Glomerular visceral epithelial cell (primary cell): ENCODE results near the gene LGR6.
"Not testable (repeated sequence)": the region's sequence is repeated elsewhere in the genome, so short reads cannot be mapped to it uniquely, and the experiment has no call there.

Source experiments
- DNase-seq: peaks from one replicate; pipeline ENCODE4 v3.0.0-alpha.2; 2016; ENCODE audit errors: extremely low spot score

LGR6 gene, protein sequence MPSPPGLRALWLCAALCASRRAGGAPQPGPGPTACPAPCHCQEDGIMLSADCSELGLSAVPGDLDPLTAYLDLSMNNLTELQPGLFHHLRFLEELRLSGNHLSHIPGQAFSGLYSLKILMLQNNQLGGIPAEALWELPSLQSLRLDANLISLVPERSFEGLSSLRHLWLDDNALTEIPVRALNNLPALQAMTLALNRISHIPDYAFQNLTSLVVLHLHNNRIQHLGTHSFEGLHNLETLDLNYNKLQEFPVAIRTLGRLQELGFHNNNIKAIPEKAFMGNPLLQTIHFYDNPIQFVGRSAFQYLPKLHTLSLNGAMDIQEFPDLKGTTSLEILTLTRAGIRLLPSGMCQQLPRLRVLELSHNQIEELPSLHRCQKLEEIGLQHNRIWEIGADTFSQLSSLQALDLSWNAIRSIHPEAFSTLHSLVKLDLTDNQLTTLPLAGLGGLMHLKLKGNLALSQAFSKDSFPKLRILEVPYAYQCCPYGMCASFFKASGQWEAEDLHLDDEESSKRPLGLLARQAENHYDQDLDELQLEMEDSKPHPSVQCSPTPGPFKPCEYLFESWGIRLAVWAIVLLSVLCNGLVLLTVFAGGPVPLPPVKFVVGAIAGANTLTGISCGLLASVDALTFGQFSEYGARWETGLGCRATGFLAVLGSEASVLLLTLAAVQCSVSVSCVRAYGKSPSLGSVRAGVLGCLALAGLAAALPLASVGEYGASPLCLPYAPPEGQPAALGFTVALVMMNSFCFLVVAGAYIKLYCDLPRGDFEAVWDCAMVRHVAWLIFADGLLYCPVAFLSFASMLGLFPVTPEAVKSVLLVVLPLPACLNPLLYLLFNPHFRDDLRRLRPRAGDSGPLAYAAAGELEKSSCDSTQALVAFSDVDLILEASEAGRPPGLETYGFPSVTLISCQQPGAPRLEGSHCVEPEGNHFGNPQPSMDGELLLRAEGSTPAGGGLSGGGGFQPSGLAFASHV

DNA sequence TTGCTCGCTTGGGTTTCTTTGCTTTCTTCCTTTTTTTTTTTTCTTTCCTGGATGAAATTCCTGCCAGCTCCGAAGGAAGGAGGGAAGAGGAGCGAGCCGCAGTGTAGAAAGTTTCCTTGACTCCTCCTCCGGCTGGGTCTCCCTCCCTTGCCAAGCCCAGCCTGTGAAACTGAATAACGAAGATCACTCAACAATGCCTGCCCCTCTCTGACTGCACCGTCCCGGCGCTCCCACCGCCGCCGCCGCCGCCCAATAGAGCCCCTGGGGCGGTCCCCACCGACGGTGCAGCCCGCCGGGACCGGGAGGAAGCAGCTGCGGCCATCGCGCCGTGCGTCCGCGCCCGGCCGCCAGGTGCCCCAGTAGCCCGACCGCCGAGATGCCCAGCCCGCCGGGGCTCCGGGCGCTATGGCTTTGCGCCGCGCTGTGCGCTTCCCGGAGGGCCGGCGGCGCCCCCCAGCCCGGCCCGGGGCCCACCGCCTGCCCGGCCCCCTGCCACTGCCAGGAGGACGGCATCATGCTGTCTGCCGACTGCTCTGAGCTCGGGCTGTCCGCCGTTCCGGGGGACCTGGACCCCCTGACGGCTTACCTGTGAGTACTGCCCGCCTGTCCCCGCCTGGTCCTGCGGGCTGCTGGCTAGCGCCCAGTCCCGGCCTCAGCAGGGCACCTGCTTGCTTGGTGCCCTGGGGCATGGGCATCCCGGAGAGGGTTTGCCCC lies at the start of gene LGR6:
LGR6 (plus strand) TSS at position 186 of the 714 bp plus-strand sequence; CDS start at position 377, 191 bp downstream.
- DNase-seq = no peak

DNA sequence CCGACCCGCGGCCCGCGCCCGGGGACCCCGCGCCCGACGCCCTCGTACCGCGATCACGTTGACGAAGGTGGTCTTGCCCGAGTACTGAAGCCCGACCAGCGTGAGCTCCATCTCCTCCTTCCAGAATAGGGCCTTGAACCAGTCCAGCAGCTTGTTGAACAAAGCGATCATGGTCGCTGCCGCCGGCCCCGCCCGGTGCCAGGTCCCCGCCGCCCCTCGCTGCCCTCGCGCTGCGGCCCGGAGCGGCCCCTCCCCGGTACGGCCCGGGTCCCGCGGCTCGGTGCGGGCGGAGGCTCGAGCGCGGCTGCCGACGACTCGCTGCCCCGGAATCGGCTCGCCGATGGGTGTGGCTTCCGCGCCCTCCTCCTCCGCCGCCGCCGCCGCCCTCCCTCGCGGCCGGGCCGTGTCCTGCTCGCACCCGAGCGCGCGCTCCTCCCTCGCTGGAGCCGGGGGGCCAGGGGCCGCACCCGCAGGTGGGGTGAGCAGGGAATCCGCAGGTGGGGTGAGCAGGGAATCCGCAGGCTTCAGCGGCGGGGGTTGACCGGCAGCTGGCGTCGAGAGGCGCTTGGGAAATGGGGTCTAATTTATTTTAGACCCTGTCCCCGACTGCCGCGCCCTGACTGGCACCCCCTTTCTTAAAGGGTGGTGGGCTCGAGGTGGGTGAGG lies 49.1 kb upstream of the LGR6 start, which contains the start of gene ARL8A:
ARL8A (minus strand) TSS at position 336 of the 666 bp plus-strand sequence; CDS start at position 171, 165 bp downstream.
- DNase-seq = peak; percentile 54

DNA sequence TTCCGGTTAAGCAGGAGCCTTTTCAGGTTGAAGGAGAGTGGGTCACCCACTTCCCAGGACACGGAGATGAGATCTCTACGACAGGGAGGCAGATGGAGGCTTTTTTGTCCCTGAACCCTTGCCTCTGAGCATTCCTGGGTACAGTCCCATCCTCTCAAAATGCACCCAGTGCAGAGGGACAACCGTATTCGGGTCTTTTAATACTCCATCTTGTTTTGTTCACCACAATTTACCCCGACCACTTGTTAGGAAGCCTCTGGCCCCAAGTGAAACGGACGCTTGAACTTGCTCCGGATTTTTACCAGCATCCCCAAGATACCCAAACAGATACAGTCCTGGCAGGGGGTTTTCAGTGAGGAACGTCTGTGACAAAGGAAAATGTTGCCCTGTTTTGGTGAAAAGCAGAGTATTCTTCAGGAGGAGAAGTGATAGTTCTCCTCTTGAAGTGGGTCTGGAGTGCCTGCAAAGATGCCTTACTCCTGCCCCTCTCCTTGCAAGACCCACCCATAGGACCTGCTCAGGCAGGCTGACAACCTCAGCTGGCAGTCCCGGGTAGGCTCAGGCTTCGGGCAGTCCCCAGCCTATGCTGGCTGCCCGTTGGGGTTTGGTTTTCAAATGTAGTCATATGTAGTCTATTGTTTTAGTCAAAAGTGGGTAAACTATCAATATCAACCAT lies 48.4 kb upstream of the LGR6 start:
- no peak for DNase-seq

DNA sequence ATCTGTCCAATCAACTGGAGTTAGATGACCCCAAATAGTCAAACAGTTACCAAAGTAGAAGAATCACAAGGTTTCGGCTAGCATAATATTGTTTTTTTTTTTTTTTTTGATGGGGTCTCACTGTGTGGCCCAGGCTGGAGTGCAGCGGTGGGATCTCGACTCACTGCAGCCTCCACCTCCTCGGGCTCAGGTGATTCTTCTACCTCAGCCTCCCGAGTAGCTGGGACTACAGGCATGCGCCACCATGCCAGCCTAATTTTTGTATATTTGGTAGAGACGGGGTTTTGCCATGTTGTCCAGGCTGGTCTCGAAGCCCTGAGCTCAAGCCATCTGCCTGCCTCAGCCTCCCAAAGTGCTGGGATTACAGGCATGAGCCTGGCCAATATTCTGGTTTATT lies 47.9 kb upstream of the LGR6 start:
- not testable (repeated sequence) for DNase-seq

DNA sequence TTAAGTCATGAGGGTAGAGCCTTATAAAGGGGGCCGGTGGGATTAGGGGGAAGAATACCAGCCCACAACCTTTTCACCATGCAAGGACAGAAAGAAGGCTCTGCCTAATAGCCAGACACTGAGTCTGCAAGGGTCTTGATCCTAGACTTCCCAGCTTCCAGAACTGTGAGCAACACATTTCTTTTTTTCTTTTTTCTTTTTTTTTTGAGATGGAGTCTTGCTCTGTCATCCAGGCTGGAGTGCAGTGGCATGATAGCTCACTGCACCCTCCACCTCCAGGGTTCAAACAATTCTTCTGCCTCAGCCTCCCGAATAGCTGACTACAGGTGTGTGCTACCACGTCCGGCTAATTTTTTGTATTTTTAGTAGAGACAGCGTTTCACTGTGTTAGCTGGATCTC lies 47.3 kb upstream of the LGR6 start:
- no peak for DNase-seq

DNA sequence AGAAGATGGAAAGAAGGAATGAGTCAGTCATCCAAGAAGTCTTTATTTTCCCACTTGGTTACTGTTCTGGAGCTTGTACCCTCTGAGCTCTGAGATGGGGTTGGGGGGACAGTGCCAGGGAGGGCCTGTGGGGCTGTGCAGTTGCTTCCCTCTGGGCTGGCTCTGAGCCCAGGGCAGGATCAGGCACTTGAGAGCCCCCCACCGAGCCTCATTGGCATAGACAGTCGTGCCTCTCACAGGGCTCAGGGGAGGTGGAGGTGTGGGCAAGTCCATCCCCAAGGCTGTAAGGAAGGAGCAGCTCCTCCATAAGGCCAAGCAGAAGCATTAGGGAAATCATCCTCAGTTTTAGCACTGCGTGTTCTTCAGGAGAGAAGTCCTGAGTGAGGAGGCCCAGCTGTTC lies 46.6 kb upstream of the LGR6 start:
- no peak for DNase-seq

DNA sequence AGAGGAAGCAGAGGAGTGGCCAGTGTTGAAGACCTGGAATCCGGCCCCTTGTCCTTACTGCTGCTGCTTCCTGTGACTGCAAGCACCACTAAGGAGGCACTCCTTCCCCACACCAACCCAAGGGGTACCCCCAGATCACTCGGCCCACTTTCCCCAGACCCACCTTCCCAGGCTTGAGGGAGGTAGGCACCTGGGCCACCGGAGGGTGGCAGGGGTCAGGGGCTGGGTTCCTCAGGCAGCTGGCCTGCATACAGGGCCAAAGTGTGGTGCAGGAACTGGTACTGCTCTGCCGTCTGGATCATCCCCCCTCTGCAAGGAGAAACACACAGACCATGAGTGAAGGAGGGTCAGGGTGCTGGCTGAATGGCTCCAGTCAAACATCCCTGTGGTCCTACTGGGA lies 45.2 kb upstream of the LGR6 start:
- no peak for DNase-seq

DNA sequence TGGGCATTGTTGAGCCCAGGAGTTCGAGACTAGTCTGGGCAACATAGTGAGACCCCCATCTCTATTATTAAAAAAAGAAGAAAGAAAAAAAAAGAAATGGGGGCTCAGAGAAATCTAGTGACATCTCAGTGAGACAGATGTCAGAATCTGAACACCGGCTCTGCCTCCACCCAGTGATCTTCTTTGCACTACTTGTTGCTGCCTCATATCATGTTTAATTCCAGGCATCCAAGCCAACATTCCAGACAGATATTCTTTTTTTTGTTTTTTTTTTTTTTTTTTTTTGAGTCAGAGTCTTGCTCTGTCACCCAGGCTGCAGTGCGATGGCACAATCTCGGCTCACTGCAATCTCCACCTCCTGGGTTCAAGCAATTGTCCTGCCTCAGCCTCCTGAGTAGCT lies 44.0 kb upstream of the LGR6 start:
- no peak for DNase-seq

DNA sequence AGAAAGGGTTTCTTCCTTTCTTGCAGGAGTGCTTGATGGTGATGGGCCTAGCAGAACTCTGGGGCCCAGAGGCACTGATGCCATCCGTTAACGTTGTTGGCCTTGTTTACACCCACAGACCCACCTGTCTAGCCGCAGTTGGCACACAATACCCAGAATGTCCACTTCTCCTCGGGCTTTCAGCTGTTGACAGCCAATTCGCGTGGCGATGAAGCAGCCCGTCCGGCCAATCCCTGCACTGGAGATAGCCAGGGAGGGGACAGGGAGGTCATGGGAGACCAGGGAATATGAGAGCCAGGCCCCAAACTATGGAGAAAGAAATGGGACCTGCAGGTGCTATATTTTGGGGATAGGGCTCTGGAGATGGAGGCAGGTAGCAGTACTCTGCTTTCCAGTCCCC lies 43.4 kb upstream of the LGR6 start:
- DNase-seq = no peak

DNA sequence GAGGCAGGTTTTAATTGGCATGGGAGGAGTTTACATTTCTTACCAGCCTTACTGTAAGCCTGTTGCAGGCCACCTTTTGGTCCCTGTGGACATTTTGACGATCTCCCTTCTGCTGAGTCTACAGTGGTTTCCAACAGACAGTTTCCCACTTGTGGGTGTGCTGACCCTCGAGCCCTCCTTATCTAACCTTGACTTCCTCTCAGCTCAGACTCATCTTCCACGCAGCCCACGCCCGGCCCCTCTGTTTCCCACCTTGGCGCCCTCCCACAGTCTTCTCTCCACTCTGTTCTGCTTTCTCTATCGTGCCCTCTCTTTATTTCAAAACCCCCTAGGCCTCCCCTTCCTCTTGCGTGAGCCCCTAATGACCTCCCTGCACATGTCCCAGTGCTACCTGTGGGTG lies 43.0 kb upstream of the LGR6 start:
- no peak for DNase-seq

DNA sequence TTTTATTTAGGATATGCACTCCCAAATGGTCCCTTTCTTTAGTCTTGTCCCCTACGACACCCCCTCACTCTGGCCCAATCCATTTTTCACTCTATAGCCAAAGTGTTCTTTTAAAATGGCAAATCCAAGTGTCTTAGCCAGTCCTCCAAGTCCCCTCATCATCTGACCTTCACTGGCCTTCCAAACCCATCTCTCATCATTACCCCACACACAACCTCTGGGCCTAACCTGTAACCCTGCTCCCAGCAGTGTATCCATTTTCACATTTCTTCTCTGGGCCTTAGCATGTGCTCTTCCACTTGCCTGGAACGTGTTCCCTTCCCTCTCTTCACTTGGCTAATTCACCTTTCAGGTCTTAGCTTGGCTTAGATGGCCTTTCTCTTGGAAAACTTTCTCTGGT lies 42.6 kb upstream of the LGR6 start:
- DNase-seq = no peak

DNA sequence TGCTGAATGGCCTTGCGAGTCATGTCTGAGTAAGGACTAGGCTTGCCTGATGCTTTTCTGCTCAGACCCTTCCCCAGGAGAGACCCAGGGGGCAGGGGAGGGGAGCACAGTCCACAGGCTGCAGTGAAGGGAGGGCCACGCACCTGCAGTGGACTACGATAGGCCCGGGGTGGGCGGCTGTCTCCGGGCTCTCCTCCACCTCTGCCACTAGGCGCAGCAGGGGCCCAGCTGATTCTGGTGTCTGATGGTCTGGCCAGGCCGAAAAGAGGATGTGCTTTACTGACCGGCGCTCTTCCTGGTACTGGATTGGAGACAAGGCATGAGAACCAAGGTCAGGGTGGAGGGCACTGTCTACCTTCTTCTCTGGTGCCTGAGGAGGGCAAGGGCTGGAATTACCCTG lies 41.2 kb upstream of the LGR6 start:
- DNase-seq = no peak

DNA sequence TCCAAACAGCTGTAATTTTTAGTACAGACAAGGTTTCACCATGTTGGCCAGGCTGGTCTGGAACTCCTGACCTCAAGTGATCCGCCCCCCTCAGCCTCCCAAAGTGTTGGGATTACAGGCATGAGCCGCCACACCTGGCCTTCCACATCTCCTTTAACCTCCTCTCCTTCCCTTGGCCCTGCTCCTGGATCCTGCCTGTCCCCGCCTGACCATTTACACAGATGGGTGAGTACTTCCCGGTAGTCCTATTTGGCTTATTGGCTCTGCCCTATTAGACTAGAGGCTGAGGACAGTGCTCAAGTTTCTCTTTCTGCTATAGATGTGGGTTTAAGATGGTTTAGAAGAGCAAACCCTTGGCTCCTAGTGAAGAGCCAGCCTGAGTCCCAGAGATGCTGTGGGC lies 40.3 kb upstream of the LGR6 start:
- DNase-seq = no peak

DNA sequence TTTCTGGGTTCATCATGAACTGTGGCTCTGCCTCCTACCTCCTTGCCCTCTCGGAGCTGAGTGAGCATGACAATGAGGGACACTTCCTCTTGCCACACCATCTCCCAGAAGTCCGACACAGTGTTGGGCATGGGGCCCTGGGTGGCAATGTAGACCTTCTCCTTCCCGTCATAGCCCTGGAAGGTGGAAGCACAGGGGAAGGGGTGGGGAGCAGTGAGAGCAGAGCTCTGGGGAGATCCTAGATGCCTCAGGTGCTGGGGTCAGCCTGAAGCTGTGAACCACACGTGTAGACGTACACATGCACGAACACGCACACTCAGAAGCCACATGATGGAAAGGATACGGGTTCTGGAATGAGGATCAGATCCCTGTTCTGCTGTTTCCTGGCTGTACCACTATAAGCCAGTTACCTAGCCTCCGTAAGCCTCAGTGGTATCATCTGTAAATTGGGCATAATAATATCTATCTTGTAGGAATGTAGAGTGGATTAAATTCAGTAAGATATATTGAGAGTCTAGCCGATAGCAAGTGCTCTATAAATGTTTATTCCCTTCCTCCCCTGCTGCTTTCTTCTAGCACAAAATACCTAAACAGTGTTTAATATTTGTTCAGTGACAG lies 39.3 kb upstream of the LGR6 start:
- no peak for DNase-seq

DNA sequence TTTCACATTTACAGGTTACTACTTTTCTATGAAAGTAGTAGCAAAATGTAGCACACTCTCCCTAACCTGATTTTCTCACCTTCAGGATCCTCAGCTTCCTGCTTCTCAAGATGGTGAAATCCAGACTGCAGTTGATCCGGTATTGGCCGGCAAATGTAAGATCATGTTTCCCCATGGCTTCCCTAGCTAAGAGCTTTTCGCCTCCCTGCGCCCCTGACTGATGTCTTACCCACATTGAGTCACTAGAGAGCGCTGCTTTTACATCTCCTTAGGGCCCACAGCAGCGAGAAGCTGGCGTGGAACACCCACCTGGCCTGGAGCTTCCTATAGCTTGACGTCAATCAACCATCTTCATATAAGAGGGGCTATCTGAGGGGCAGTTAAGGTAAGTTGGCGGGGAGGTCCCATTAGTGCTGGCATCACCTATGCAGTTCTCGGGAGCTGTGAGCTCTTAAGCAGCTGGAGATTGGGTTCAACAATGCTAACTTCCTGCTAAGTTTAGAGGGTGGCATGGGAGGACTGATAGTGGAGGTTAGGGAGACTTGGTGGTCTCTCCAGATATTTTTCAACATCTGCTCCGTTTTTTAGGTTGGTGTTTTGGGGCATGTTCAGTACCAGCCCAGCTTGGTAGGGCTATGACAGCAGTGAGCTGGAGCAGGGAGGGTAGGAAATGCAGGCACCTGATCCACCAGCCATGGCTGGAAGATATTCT lies 38.7 kb upstream of the LGR6 start:
- DNase-seq = peak; percentile 45

DNA sequence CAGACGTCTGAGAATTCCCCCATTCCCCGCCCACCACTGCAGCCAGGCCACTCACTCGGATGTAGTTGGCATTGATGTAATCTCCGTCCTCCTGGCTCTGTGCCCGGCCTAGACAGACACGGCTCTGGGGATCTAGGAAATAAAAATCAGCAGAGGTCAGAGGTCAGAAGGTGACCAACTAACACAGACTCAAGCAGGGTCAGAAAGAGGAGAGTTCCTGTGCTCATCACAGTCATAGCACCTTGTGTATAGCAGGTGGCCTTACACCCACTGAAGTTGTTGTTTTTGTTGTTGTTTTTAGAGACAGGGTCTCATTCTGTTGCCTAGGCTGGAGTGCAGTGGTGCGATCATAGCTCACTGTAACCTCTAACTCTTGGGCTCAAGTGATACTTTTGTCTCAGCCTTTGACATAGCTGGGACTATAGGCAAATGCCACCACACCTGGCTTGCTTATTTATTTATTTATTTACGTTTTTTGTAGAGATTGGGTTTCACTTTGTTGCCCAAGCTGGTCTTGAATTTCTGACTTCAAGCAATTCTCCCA lies 38.0 kb upstream of the LGR6 start:
- peak; percentile 76 for DNase-seq

DNA sequence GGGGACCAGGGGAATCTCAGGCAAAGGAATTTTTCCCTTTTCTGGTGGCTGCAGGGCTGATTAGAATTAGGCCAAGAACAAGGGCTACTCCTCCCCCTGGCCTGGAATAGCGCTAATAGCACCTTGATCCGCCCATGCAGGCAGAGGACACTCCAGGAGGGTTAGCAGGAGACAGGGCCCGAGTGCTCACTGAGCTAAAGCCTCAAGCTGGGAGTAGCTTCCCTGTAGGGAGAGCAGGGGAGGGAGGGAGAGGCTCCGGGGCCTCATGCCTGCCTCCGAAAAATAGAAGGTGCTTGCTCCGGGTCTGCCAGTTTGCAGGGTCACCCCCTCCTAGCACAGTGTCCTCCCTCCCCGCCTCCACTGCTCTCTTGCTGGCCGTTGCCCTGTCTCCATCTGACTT lies 37.0 kb upstream of the LGR6 start:
- DNase-seq = no peak

DNA sequence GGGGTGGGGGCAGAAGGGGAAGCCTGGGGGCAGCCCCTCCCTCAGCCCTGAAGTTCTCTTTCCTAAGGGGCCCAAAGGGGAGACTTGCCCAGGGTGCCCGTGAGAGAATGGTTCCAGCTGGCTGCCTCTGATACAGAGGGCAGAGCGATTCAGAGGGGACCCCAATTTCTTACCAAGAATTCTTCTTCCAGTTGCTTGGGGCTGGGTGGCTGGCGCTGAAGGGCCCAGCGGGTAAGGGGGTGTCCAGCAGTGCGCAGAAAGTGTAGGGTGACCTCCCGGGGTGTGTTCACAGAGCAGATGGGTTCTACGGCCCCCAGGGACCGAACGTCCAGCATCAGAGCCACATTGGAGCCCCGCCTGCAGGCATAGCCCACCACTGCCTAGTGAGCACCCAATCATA lies 35.7 kb upstream of the LGR6 start:
- no peak for DNase-seq

DNA sequence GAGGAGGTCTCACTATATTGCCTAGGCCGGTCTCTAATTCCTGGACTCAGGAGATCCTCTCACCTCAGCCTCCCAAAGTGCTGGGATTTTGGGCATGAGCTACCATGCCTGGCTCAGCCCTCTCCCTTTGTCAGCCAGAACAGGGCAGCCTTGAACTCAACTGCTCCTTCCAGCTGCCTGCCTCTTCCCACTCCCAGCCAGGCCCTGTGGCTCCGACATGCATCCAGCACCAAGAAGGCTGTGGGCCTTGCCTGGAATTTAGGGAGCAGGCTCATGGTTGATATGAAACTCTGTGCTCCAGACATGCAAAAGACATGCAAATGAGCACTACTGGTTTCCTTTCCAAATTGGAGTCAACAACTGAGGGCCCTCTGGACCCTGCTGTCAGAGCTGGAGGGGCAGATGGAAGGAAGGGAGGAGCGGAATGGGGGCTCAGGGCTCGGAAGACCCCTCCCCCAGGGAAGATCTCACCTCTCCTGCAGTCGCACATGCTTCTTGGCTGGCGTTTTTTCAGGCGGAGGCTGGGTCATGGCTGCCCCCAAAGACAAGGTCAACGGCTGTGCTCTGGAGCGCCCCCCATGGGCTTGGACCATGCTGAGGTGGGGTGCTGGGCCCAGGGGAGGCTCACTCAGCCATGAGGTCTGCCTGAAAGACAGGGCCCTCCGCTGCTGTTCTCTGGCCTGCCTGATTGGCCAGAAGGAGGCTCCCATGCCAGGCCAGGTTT lies 34.6 kb upstream of the LGR6 start:
- DNase-seq = no peak
